ENCODE measurements around the gene GFER.

Gene GFER

DNA sequence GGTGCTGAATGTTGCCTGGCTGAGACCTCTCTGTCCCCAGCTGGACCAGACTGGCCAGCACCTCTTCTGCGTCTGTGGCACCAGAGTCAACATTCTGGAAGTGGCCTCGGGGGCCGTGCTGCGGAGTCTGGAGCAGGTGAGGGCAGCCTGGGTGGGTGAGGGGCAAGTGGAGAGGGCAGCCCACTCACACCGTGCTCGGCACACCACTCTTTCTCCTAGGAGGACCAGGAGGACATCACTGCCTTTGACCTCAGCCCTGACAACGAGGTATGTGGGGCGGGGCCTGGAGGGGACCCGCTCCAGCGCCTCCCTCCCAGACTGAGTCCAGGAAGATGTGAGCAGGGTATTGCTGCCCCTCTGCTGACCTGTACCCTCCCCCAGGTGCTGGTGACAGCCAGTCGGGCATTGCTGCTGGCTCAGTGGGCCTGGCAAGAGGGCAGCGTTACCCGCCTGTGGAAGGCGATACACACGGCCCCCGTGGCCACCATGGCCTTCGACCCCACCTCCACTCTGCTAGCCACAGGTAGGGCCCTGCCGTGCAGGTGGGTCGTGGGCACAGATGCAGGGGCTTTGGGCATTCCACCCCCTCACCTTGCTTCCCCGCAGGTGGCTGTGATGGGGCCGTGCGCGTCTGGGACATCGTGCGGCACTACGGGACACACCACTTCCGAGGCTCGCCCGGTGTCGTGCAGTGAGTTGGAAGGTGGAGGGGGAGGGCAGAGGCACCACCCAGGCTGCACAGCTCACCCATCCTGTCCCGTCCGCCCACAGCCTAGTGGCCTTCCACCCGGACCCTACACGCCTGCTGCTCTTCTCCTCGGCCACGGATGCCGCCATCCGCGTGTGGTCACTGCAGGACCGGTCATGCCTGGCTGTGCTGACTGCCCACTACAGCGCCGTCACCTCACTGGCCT lies 9.6 kb upstream of the GFER start:
- no peak for DNase-seq

DNA sequence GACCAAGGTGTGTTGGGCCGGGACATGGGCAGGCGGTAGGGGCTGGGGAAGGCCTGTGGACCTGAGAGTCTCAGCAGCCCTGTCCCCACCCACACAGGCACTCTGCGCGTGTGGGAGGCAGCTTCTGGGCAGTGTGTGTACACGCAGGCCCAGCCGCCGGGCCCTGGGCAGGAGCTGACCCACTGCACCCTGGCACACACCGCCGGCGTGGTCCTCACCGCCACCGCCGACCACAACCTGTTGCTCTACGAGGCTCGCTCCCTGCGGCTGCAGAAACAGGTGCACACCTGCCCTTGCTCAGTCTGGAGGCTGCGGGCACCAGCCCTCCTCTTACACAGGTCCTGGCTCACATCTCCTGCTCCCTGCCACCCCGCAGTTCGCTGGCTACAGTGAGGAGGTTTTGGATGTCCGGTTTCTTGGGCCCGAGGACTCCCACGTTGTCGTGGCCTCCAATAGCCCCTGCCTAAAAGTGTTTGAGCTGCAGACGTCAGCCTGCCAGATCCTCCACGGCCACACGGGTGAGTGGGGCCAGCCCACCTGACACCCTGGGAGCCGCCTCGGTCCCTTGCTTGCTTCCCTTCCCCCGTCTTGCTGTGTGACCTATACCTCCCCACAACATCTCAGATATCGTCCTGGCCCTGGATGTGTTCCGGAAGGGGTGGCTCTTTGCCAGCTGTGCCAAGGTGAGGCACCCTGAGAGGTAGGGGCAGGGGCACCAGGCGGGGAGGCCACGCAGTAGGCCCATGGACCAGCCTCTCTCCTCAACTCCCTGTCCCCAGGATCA lies 8.4 kb upstream of the GFER start:
- no peak for DNase-seq

DNA sequence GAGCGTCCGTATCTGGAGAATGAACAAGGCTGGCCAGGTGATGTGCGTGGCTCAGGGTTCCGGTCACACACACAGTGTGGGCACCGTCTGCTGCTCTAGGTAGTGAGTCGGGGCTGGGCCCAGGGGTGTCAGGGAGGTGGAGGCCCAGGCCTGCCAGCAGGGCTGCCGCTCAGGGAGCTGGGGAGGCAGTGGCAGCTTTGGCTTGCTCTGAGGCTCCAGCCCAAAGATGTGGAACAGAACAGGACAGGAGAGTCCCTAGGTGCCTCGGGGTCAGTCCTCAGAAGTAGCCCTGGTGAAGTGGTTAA lies 7.8 kb upstream of the GFER start:
- no peak for DNase-seq

DNA sequence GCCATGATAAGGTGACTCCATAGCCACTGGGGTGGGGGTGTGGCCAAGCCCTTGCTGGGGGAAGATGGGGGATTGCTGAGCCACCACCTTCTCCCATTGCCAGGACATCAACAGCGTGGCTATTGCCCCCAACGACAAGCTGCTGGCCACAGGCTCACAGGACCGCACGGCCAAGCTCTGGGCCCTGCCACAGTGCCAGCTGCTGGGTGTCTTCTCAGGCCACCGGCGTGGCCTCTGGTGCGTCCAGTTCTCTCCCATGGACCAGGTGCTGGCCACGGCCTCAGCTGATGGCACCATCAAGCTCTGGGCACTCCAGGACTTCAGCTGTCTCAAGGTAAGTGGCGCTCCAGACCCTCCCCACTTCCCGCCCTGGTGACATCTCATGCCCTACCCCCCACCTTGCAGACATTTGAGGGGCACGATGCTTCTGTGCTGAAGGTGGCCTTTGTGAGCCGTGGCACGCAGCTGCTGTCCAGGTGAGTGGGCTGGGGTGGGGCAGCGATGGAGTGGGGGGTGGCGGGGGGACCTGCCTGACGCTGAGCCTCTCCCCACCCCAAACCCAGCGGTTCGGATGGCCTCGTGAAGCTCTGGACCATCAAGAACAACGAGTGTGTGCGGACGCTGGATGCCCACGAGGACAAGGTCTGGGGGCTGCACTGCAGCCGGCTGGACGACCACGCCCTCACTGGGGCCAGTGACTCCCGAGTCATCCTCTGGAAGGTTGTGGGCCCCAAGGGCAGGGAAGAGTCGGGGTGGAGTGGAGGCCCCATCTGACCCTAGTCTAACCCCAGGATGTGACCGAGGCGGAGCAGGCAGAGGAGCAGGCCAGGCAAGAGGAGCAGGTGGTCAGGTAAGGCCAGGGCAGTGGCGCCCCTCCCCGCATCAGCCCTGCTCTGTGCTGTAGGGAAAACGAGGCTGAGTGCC lies 6.8 kb upstream of the GFER start:
- no peak for DNase-seq

DNA sequence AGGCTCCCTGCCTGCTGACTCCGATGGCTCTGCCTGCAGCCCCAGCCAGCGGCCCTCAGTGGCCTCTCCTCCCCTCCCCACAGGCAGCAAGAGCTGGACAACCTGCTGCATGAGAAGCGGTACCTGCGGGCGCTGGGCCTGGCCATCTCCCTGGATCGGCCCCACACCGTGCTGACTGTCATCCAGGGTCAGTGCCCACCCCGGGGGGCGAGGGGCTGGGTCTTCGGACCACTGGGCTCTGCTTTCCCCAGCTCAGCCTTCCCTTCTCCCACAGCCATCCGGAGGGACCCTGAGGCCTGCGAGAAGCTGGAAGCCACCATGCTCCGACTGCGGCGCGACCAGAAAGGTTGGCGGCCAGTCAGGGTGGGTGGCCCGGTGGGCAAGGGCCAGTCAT lies 6.1 kb upstream of the GFER start:
- no peak for DNase-seq

DNA sequence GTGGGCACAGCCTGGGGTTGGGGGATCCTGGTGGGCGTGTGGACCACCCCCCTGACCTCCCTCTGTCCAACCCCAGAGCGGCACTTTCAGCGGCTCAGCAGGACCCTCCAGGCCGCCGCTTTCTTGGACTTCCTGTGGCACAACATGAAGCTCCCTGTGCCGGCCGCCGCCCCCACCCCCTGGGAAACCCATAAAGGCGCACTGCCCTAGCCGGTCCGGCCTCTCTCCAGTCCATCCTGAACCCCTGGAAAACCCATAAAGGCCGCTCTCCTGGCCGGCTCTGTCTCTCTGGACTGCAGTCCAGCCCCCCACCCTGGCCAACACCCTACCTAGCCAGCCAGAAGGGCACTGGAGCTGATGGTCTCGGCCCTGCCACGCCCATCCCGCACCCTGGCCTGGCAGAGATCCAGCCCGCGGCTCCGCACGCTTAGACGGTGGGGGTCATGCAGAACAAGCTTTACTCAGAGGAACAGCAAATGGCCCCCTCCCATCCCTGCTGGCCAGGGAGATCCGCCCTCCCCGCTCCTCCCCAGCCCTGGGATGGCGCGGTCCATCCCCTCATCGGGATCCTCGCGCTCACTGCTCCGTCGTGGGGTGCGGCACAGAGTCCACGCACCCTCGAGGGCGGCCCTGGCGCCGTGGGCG lies 5.4 kb upstream of the GFER start:
- no peak for DNase-seq

DNA sequence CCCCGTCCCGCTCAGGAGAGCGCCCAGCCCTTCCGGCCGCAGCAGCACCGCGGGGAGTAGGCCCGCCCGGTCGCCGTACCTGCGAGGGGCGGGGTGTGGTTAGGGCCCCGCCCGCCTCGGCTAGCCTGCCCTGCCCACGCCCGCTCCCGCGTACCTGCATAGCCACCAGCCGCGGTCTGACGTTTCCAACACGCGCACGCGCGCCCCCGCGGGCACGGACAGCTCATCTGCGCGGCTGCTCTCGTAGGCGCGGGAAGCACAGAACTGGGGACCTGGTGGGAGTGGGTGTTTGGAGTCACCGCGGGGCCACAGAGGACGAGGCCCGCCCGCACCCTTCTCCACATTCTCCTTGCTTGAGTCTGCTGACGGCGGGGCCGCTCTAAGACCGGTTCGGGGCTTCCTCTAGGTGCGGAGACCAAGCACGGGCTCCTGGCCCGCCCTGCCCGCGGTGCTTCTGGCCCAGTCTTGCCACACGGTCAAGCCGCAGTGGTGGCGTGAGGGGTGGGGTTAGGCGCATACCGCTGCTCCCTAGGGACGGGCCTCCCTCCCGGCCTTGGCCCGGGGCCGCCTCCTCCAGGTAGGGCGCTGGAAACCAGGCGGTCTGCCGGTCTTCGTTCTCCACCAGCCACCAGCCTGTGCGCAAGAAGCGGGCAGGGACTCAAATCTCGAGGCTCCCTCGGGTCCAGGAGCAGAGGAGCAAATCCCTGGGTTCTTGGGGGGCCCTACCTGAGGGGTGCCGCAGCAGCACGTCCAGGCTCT lies 4.5 kb upstream of the GFER start:
- no peak for DNase-seq

DNA sequence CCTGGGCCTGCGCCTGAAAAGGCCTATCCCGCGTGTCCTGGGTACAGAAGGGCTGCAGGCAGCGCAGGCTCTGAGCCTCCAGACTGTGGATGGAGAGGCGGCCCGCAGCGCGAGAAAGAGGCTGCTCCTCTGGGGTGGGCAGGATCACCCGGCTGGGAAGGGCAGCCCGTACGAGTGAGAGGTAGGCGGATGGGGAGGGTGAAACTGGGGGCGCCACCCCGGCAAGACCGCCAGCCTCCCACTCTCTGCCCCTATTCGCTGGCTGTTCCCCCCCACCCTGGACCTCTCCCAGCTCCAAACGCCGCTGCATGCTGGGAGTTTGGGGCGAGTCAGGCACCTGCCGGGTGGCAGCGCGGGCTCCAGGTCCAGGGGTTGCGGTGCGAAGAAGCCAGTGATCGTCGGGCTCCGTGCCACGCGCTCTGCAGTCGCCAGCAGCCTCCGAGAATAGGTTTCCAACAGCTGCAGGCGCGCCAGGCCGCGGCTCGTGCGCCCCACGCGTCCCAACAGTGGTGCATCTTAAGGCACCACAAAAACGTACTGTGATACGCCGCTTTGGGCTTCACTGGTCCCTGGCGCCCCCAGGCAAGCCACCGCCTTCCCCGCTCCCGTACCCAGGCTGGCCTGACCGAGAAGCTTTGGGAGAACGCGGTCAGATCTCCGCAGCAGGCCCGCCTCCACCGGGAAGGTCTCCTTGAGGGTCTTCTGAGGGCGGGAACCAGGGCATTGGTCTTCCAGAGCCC lies 3.8 kb upstream of the GFER start:
- DNase-seq: no peak

DNA sequence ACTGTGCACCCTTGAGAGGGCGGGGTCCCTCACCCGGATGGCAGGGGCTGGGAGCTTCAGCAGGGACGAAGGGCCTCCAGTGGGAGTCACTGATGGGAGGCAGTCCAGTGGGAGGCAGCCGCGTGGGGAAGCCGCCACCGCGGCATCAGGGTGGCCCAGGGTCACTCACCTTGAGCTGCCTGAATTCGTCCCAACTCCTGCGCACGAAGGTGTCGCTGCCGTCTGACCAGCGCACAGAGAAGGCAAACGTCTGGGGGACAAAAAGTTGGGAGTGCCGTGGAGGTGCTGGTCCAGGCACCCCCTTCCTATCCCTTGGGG lies 3.3 kb upstream of the GFER start:
- DNase-seq: no peak

DNA sequence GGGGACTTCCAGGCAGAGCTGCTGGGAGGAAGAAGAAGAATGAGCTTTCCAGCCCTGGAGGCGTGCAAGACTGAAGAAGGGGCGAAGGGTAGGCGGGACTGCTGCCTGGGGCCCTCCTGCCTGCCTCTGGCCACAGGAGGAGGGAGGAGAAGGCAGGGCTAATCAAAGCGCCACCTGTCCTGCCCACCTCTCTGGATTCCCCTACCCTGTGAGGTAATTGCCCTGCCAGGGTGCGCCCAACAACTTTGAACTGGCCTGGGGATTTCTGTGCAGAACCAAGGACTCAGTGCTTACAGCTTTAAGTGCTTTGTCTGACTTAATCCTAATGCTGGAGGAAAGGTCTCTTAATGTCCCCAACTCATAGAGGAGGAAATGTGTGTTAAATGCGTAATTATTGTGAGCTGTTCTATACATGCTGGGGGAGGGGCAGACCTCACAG lies 2.6 kb upstream of the GFER start, which contains the start of gene NOXO1:
NOXO1 (minus strand) TSS at position 72 of the 439 bp plus-strand sequence. CDS start 290 bp downstream, outside the sequence.
- no peak for DNase-seq

DNA sequence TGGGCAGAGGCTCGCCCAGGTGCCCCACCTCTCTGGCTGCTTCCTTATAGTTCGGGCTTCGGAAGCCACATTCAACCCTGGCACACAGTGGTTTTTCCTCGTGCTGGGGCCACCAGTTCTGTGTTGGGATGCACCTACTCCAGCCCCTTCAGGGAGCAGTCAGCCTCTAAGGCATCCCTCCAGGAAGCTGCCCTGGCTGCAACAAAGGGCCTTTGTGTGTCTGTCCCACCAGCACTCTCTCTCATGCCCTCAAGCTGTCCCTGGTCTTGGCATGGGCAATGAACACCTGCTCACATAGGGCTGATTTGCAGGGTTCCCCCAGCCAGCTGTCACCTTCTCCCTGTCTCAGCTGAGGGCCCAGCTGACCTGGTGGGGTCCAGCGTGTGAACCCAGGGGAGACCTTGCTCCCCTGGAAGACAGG lies 2.0 kb upstream of the GFER start:
- no peak for DNase-seq

DNA sequence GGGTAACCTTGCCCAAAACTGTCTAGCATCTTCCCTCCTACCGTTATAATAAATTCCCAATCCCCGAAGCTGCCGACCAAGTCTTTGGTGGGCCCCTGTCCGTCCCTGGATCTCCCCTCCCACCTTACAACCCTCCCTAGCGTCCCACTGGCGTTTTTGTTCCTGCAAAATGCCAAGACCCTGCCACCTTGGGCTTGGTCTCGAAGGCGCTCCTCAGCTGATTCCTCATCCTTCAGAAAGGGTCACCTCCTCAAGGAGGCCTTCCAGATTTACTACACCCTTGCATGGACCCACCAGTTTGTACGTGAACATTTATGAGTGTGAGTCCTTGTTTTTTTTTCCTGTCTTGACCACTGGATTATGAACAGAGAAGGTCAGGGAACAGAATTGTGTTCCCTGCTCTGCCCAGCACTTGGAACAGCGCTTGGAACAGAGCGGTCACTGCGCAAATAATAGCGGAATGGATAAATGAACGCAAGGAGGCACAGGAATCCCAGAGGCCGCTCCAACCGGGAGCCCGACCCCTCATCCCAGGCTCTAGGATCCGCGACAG lies 926 bp upstream of the GFER start:
- DNase-seq: no peak

DNA sequence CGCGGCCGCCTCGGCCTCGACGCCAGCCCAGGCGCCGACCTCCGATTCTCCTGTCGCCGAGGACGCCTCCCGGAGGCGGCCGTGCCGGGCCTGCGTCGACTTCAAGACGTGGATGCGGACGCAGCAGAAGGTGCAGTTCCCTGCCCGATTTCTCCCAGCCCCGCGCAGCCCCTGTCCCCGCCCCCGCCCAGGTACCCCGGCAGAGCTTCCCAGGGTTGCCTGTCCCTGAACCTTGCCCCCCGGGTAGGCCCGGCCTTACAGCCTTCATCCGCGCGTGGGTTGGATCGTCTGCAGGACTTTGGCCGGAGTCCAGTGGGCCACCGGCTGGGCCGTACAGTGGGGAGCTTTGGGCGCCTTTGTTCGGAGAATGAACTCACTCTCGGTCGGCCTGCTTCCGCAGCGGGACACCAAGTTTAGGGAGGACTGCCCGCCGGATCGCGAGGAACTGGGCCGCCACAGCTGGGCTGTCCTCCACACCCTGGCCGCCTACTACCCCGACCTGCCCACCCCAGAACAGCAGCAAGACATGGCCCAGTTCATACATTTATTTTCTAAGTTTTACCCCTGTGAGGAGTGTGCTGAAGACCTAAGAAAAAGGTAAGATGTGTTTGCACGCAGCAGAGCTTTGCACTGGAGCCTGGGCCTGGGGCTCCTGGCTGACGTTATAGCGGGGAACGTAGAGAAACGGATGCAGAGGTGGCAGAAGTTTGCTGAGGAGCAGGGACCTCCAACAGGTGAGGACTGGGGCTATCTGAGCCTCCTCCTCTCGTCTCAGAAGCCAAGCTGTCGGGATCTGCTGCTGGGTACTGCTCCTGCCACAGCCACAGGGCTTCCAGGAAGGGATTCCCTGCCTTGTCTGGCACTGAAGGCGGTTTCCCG lies 593 bp downstream of the GFER start:
- no peak for DNase-seq

DNA sequence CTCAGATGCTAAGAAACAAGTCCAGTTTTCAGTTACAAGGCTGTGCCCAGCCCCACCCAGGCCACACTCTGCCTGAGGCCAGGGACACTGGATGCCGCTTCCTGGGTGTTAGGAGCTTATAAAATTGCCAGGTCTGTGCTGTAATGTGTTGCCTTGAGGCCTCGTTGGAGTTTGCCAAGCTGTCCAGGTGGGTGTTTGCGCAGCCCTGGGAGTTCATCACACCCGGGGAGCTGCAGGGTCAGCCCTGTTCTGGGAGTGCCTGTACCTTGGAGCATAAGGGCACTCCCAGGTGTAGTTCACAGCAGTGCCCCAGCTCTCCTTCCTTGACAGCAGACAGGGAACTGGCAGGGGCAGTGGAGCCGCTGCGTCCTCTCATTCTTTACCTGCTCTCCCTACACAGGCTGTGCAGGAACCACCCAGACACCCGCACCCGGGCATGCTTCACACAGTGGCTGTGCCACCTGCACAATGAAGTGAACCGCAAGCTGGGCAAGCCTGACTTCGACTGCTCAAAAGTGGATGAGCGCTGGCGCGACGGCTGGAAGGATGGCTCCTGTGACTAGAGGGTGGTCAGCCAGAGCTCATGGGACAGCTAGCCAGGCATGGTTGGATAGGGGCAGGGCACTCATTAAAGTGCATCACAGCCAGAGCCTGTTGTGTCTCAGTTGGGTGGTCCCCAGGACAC lies 1.6 kb downstream of the GFER start:
- DNase-seq: no peak

DNA sequence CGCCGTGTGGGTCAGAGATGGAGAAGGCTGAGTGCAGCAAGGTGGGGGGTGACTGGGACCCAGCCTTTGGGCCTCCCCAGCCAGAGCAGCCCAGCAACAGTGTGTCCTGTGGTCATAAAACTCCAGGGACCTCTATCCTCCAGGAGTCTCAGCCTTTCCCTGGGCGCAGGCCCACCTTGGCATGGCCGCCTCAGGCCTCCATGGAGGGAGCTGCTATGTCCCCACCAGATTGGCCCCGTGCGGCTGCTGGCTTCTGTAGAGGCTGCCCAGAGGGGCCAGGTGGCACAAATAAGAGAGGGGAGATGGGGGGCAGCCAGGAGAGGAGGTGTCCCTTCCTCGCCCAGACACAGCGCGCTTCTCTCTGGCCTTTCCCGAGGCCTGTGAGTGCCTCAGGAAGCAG lies 3.2 kb downstream of the GFER start:
- DNase-seq: no peak

DNA sequence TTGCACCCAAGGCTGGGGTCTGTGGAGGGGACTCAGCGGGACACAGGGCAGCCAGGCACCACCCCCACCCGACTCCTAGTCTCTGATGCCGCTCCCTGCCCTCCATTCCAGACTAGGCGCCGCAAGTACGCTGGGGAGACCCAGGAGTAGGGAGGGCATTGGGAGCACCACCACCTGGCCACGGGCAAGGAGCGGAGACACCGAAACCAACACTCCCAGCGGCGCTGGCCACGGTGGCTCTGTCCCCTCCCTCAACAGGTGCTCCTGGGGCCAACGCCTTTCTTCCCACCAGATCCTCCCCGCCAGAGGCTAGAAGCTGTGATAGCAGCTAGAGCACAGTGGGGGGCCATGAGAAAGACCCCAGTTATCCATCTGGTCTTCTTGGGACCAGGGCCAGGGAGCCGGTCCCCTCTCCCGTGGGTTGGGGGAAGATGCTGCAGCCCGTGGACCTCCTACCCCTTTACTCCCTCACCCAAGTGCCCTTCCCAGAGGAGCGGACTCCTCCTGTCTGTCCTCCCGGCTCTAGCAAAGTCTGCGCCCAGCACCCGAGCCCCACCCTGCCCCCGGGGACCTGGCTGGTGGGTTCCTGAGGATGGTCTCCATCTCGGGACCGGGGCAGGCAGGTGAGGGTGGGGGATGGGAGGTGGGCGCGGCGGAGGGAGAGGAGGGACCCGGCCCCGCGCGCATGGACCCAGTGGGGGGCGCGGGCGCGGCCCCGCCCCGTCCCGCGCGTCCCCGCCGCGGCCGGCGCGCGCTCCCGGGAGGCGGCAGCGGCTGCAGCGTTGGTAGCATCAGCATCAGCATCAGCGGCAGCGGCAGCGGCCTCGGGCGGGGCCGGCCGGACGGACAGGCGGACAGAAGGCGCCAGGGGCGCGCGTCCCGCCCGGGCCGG lies 5.5 kb downstream of the GFER start, which contains the start of gene SYNGR3:
SYNGR3 (plus strand) TSS at position 762 of the 892 bp plus-strand sequence. CDS start 133 bp downstream, outside the sequence.
- no peak for DNase-seq

DNA sequence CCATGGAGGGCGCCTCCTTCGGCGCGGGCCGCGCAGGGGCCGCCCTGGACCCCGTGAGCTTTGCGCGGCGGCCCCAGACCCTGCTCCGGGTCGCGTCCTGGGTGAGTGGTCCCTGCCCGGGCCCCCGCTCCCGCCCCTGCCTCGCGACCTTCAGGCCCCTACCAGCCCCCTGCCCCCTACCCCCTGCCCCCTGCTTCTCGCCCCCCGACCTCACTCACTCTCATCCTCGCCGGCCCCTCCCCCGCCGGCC lies 6.0 kb downstream of the GFER start:
- DNase-seq: no peak

All from central memory CD4-positive, alpha-beta T cell (primary cell).